DOHH2 (cell line): ENCODE results near the gene OLFML1.

Source experiments
- EZH2phosphoT487 ChIP-seq: fragments of 200-600 bp; sonication (generic); IDR thresholded peaks from 2 replicates; pipeline ENCODE4 v1.6.1; 2017; ENCODE audit warnings: borderline replicate concordance, mild to moderate bottlenecking, antibody characterized with exemption, low read length, moderate library complexity, mixed read lengths
- TF ChIP-seq, protein P1 (sequence below): fragments of 200-600 bp; sonication (generic); IDR thresholded peaks from one replicate; pipeline ENCODE4 v1.5.1; 2014; ENCODE audit warnings: antibody characterized with exemption, mild to moderate bottlenecking, low read depth, low read length; ENCODE audit not compliant: poor library complexity, severe bottlenecking

DNA sequence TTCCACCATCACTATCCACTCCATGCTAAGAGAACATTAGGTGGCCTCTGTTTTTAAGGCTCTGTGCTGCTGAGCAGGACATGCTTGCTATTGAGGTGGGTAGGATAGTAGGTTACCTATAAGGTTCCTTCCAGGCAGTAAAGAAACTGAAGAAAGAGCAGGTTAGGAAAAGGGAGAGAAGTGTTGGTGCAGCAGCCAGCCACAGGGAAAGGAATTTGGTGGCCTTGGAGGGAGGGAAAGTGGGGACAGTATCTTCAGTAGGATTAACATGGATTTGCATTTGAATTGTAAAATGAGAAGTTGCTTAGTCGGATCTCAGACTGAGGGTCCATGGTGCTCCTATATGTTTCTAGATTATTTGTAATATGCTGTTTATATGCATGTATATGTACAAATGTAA is 49.2 kb upstream of the OLFML1 start:
- TF ChIP-seq, protein P1, sequence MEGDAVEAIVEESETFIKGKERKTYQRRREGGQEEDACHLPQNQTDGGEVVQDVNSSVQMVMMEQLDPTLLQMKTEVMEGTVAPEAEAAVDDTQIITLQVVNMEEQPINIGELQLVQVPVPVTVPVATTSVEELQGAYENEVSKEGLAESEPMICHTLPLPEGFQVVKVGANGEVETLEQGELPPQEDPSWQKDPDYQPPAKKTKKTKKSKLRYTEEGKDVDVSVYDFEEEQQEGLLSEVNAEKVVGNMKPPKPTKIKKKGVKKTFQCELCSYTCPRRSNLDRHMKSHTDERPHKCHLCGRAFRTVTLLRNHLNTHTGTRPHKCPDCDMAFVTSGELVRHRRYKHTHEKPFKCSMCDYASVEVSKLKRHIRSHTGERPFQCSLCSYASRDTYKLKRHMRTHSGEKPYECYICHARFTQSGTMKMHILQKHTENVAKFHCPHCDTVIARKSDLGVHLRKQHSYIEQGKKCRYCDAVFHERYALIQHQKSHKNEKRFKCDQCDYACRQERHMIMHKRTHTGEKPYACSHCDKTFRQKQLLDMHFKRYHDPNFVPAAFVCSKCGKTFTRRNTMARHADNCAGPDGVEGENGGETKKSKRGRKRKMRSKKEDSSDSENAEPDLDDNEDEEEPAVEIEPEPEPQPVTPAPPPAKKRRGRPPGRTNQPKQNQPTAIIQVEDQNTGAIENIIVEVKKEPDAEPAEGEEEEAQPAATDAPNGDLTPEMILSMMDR = no peak
- TF ChIP-seq EZH2phosphoT487 = no peak
